ENCODE data around the gene VTI1A.
"Not testable (repeated sequence)": the region's sequence is repeated elsewhere in the genome, so short reads cannot be mapped to it uniquely, and the experiment has no call there.

Gene VTI1A

DNA sequence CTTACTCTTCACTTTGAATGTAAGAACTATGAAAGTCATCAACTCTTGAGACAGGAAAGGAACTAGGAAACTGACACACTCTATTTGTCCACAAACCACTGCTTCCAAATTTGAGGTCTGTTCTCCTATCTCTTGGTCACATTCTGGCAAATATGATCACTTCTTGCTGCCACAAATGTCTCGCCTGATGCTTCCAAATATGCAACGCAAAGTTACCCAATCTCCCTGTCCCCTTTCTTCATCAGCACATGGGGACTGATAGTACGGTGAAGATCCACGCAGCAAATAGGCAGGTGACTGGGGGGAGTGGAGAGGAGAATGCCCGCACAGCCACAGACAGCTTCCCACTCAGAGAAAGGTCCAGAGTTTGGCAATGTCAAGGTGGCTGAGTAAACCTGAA, 410.5 kb downstream of the VTI1A start:
- DNase-seq (ENCODE audit: low spot score), result no peak

GRCh38 chr10:112858986-112859651, 412.1 kb downstream of the VTI1A start:
- DNase-seq (ENCODE audit: low spot score), result no peak

GRCh38 chr10:112859793-112860192, 412.8 kb downstream of the VTI1A start:
- no peak for DNase-seq (ENCODE audit: low spot score)

DNA sequence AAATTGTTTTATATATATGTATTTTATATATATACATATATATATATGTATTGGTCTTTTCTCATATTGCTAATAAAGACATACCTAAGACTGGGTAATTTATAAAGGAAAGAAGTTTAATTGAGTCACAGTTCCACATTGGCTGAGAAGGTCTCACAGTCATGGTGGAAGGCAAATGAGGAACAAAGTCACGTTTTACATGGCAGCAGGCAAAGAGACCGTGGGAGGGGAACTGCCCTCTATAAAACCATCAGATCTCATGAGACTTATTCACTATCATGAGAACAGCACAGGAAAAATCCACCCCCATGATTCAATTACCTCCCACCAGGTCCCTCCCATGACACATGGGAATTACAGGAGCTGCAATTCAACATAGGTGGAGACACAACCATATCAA, 416.4 kb downstream of the VTI1A start:
- not testable (repeated sequence) for DNase-seq (ENCODE audit: low spot score)

Small RNA genes within 50 kb of the gene (small RNA-seq; reads per million reads assigned to genes)
- gene AC022018.1 (0 reads per million in 2 experiments), gene MIR4295 (0 reads per million in 2 experiments)
